GM12865 (cell line): ENCODE data around the gene HEG1.

ENCODE experiments used
- DNase-seq: peaks from one replicate; pipeline ENCODE4 v3.0.0; 2010; ENCODE audit warnings: low read depth
- H3K4me3 ChIP-seq: 2 replicates; pipeline ENCODE4 v1.5.1; 2011; ENCODE audit warnings: mild to moderate bottlenecking, low read depth, low read length, control low read depth
- TF ChIP-seq, protein P1 (sequence below): IDR thresholded peaks from 2 replicates; pipeline ENCODE4 v1.5.1; 2011; ENCODE audit warnings: low read length, control low read depth, low read depth, inconsistent platforms; ENCODE audit not compliant: insufficient read depth; ENCODE audit errors: missing control alignments

HEG1 gene

DNA sequence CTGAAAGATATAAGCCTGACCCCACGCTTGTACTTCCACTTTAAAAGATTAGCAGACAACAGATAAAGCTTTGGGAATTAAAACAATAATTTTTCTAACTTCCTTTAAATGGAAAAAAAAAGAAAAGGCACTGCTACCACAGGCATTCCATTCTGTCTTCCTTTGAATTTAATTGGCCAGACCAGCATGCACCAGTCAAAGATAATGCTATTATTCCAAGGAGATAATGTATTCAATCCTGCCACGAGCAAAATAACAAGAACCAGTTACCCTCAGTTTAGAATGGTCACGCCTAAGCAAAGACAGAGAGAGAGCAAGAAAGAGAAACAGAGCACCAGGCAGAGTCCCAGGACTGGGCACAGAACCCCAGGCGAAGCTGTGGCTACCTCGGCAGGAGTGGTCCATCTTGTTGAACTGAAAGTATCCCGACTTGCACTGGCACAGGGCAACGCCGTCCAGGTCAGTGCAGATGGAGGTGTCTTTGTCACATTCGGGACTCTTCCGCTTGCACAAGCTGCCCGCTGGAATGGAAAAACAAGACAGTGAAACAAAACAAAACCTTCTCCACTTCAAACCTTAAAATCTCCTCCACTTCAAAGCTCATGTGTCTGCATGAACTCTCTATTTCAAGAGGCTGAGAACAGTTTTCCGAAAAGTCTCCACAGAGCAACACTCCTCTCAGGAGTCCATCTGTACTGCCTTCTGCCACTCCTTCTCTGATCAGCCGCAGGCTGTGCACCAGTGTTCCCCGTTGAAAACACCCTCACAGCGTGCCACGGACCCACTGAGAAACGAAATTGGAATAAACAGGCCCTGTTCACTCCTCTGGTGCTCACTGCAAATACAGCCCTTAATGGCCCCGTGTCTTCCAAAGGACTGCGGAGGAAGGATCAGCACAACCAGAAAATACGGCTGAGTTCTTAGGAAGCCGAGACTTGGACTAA, 58.2 kb downstream of the HEG1 start:
- no peak for DNase-seq

GRCh38 chr3:124995460-124995994, 60.3 kb downstream of the HEG1 start:
- TF ChIP-seq, protein P1, sequence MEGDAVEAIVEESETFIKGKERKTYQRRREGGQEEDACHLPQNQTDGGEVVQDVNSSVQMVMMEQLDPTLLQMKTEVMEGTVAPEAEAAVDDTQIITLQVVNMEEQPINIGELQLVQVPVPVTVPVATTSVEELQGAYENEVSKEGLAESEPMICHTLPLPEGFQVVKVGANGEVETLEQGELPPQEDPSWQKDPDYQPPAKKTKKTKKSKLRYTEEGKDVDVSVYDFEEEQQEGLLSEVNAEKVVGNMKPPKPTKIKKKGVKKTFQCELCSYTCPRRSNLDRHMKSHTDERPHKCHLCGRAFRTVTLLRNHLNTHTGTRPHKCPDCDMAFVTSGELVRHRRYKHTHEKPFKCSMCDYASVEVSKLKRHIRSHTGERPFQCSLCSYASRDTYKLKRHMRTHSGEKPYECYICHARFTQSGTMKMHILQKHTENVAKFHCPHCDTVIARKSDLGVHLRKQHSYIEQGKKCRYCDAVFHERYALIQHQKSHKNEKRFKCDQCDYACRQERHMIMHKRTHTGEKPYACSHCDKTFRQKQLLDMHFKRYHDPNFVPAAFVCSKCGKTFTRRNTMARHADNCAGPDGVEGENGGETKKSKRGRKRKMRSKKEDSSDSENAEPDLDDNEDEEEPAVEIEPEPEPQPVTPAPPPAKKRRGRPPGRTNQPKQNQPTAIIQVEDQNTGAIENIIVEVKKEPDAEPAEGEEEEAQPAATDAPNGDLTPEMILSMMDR = peak; percentile 58
- DNase-seq = peak; percentile 60
- H3K4me3 ChIP-seq = no peak overlapping the region

More for the DNA sequence above, 58.2 kb downstream of the HEG1 start:
- TF ChIP-seq, protein P1 = no peak
- no peak overlapping the region for H3K4me3 ChIP-seq

DNA sequence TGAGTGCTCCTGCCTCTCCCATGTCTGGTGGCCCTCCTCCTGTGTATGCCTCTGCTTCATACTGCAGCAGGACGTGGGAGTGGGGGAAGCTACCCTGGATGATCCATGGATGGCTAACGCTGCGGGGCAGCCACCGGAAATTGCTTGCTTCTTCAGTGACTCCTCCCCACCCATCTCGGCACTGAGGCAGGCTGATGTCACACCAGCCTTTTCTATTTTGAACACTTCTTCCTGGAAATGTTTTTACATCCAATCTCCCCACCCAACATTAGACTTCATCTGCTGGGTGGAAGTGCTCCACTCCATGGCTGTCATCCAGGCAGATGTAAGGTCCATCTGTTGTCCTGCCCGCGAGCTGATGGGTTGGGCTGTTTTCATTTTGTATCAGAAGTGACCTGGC, 62.3 kb downstream of the HEG1 start:
- no peak for DNase-seq
- TF ChIP-seq, protein P1 = no peak
- no peak overlapping the region for H3K4me3 ChIP-seq

DNA sequence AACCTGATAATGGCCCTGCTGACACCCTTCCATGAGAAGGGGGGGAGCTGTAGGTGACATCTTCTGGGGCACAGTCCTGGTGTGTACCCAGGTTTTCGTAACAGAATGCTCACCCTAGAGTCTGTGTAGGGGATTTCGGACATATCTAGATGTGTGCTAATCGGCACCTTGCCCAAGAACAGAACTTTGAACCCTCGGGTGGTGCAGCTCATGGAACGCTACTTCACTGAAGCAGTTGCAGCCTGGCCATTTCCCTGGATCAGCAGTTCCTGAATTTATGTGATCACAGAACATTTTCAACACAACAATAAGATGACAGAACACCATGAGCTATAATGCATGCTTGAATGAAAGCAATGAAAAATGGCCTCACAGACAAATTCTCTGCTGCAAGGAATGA, 63.8 kb downstream of the HEG1 start:
- TF ChIP-seq, protein P1 = no peak
- no peak overlapping the region for H3K4me3 ChIP-seq
- no peak for DNase-seq

DNA sequence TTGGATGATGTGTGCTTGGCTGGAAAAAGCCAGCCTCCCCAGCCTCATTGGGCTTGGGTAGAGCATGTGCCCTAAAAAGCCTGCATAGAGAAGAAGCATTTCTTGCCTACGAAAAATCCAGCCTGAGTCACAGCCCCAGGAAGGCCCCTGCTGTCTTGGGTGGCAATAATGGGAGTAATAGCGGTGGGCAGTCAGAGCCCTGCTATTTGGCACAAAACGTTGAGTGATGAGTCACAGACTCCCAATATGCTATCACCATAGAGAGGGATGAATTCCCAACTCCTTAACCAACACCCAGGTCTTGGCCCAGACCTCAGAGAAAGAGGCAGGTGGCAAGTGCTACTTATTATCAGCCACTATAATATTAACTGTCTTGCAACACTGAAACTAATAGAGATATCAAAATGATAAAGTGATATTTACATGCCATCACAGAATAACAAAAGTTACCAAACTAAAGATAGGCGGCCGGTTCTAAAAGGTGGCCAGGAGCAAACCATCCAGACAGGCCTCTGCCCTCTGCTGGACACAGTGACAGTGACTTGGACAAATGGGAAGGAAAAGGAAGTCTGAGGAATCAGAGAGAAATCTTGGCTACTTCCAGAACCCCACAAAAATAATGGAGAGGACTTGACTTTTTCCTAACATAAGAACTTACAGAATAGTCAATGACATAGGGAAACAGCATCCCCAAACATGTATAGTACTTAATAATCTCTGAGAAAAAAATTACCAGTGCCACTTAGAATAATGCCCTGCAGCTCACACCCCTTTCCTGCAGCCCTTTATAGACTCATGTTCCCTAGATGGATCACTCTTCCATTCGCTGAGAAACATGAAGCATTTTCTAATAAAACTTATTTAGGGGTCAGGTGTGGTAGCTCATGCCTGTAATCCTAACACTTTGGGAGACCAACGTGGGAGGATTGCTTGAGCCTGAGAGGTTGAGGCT, 69.3 kb downstream of the HEG1 start:
- H3K4me3 ChIP-seq = no peak overlapping the region
- DNase-seq = no peak

DNA sequence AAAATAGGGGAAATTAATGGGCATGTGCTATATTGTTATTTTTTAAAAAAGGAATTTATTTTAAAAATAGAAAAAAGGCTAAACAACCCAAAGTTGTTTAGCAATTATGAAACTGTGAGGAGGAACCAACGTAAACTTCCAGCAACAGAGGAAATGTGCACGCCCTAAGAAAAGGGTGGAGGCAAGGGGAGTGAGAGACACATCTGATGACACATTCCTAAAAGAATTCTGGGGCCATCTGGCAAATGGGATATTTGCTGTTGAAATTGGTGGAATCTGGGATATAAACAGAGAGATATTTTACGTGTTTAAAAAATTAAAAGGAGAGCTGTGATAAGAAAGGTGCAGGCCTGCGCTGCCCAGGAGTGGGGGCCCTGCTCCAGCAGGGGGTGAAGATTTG, 70.4 kb downstream of the HEG1 start:
- no peak for DNase-seq
- TF ChIP-seq, protein P1 = no peak
- no peak overlapping the region for H3K4me3 ChIP-seq

More for the DNA sequence above, 69.3 kb downstream of the HEG1 start:
- TF ChIP-seq, protein P1 = no peak
